Liver (tissue), 3 donors: ENCODE measurements around the gene HES4.

Source experiments
- EGR1 ChIP-seq, 2 donors: IDR thresholded peaks; 2 replicates each; pipeline ENCODE4 v1.6.1; 2016 to 2018; ENCODE audit warnings: antibody characterized with exemption in 2 of 2, low read depth in 2 of 2
- FOXA2 ChIP-seq: IDR thresholded peaks from 2 replicates; pipeline ENCODE4 v1.6.1; 2016; ENCODE audit warnings: antibody characterized with exemption
- GABPA ChIP-seq, 2 donors: IDR thresholded peaks in 1 of 2; conservative IDR thresholded peaks in 1 of 2; 2 replicates each; pipeline ENCODE4 v1.6.1; 2016; ENCODE audit warnings: antibody characterized with exemption in 2 of 2, mild to moderate bottlenecking in 1 of 2, moderate library complexity in 1 of 2
- RAD21 ChIP-seq, 2 donors: IDR thresholded peaks; 2 replicates each; pipeline ENCODE4 v1.6.1; 2016; ENCODE audit warnings: antibody characterized with exemption in 2 of 2, mild to moderate bottlenecking in 2 of 2
- SP1 ChIP-seq: IDR thresholded peaks from 2 replicates; pipeline ENCODE4 v1.6.1; 2018; ENCODE audit warnings: antibody characterized with exemption, mild to moderate bottlenecking
- TAF1 ChIP-seq: conservative IDR thresholded peaks from 2 replicates; pipeline ENCODE4 v1.6.1; 2016; ENCODE audit warnings: antibody characterized with exemption, mild to moderate bottlenecking
- YY1 ChIP-seq: IDR thresholded peaks from 2 replicates; pipeline ENCODE4 v1.6.1; 2016; ENCODE audit warnings: antibody characterized with exemption, mild to moderate bottlenecking
- TF ChIP-seq, protein P1 (sequence below): fragments of 150-350 bp; IDR thresholded peaks from 2 replicates; pipeline ENCODE4 v1.5.1; 2017; ENCODE audit warnings: improper control_type of control experiment, low read depth, low read length; ENCODE audit not compliant: missing input control
- TF ChIP-seq, protein P2 (sequence below): IDR thresholded peaks from 2 replicates; pipeline ENCODE4 v1.6.1; 2016; ENCODE audit warnings: antibody characterized with exemption
- TF ChIP-seq, protein P3 (sequence below): IDR thresholded peaks from 2 replicates; pipeline ENCODE4 v1.6.1; 2016; ENCODE audit warnings: antibody characterized with exemption, mild to moderate bottlenecking
- TF ChIP-seq, protein P4 (sequence below): IDR thresholded peaks from 2 replicates; pipeline ENCODE4 v1.6.1; 2016; ENCODE audit warnings: antibody characterized with exemption
- TF ChIP-seq, protein P5 (sequence below): IDR thresholded peaks from 2 replicates; pipeline ENCODE4 v1.6.1; 2016; ENCODE audit warnings: antibody characterized with exemption
- donor health status: healthy.
- donor health status: healthy.

DNA sequence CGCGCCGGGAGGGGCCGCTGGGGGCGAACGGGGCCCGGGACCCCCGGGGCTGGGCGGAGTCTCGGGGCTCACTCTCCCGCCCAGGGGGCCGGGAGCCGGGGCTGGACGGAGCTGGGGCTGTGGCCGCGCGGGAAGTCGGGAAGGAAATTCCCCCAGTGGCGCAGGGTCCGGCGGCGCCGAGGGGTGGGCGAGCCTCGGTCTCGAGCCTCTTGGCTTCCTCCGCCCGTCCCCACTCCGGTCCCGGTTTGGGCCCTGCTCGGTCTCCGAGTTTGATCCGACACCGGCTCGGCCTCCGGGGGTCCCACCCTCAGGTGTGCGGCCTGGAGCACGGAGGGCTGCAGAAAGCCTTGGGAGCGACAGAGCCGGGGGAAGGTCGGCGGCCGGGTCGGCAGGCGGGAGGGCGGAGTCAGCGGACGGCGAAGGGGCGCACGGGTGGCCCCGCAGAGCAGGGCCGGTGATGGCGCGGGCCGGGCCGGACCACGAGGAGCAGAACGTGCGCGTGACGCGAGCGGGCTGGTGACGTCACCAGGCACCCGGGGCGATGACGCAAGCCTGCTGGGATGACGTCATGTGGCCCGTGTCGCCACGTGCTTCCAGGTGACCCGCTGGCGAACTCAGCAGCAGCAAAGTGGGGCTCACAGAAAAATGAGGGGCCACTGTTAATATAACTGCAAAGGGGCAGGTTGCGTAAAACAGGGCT, 610 bp upstream of the HES4 start:
- TF ChIP-seq, protein P1, sequence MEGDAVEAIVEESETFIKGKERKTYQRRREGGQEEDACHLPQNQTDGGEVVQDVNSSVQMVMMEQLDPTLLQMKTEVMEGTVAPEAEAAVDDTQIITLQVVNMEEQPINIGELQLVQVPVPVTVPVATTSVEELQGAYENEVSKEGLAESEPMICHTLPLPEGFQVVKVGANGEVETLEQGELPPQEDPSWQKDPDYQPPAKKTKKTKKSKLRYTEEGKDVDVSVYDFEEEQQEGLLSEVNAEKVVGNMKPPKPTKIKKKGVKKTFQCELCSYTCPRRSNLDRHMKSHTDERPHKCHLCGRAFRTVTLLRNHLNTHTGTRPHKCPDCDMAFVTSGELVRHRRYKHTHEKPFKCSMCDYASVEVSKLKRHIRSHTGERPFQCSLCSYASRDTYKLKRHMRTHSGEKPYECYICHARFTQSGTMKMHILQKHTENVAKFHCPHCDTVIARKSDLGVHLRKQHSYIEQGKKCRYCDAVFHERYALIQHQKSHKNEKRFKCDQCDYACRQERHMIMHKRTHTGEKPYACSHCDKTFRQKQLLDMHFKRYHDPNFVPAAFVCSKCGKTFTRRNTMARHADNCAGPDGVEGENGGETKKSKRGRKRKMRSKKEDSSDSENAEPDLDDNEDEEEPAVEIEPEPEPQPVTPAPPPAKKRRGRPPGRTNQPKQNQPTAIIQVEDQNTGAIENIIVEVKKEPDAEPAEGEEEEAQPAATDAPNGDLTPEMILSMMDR: no peak
- no peak for TF ChIP-seq EGR1 (IDR thresholded peaks at IDR 0.05; ENCODE audit: low read depth in 2 of 2)
- TF ChIP-seq YY1: no peak
- TF ChIP-seq FOXA2: no peak
- TF ChIP-seq, protein P2, sequence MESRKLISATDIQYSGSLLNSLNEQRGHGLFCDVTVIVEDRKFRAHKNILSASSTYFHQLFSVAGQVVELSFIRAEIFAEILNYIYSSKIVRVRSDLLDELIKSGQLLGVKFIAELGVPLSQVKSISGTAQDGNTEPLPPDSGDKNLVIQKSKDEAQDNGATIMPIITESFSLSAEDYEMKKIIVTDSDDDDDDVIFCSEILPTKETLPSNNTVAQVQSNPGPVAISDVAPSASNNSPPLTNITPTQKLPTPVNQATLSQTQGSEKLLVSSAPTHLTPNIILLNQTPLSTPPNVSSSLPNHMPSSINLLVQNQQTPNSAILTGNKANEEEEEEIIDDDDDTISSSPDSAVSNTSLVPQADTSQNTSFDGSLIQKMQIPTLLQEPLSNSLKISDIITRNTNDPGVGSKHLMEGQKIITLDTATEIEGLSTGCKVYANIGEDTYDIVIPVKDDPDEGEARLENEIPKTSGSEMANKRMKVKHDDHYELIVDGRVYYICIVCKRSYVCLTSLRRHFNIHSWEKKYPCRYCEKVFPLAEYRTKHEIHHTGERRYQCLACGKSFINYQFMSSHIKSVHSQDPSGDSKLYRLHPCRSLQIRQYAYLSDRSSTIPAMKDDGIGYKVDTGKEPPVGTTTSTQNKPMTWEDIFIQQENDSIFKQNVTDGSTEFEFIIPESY: no peak
- TF ChIP-seq, protein P3, sequence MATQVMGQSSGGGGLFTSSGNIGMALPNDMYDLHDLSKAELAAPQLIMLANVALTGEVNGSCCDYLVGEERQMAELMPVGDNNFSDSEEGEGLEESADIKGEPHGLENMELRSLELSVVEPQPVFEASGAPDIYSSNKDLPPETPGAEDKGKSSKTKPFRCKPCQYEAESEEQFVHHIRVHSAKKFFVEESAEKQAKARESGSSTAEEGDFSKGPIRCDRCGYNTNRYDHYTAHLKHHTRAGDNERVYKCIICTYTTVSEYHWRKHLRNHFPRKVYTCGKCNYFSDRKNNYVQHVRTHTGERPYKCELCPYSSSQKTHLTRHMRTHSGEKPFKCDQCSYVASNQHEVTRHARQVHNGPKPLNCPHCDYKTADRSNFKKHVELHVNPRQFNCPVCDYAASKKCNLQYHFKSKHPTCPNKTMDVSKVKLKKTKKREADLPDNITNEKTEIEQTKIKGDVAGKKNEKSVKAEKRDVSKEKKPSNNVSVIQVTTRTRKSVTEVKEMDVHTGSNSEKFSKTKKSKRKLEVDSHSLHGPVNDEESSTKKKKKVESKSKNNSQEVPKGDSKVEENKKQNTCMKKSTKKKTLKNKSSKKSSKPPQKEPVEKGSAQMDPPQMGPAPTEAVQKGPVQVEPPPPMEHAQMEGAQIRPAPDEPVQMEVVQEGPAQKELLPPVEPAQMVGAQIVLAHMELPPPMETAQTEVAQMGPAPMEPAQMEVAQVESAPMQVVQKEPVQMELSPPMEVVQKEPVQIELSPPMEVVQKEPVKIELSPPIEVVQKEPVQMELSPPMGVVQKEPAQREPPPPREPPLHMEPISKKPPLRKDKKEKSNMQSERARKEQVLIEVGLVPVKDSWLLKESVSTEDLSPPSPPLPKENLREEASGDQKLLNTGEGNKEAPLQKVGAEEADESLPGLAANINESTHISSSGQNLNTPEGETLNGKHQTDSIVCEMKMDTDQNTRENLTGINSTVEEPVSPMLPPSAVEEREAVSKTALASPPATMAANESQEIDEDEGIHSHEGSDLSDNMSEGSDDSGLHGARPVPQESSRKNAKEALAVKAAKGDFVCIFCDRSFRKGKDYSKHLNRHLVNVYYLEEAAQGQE: no peak
- TF ChIP-seq, protein P4, sequence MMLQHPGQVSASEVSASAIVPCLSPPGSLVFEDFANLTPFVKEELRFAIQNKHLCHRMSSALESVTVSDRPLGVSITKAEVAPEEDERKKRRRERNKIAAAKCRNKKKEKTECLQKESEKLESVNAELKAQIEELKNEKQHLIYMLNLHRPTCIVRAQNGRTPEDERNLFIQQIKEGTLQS: no peak
- TF ChIP-seq GABPA (IDR thresholded peaks at IDR 0.05 in 1 of 2, conservative IDR thresholded peaks at IDR 0.05 in 1 of 2): no peak
- TF ChIP-seq RAD21 (IDR thresholded peaks at IDR 0.05): no peak
- TF ChIP-seq, protein P5, sequence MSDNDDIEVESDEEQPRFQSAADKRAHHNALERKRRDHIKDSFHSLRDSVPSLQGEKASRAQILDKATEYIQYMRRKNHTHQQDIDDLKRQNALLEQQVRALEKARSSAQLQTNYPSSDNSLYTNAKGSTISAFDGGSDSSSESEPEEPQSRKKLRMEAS: no peak
- TF ChIP-seq SP1: no peak
- no peak for TF ChIP-seq TAF1
